H1 (cell line): ENCODE results near the gene GPR65. TPM values are rescaled to one million over a fixed set of nuclear protein-coding genes. Genes with fewer than 3 reads are reported as not detected.
A peak's percentile ranks its signal among the peaks of the same experiment; 100 is the strongest.

Experiments used
- ASH2L ChIP-seq: fragments of 200-600, 300-600 bp; sonication (generic); IDR thresholded peaks from one replicate; pipeline ENCODE4 v1.7.1; 2017; ENCODE audit warnings: low read length
- BACH1 ChIP-seq: IDR thresholded peaks from 2 replicates; pipeline ENCODE4 v1.6.1; 2012; ENCODE audit warnings: low read length, improper control_type of control experiment
- BCL11A ChIP-seq, 2 experiments: IDR thresholded peaks; one replicate each; pipeline ENCODE4 v1.6.1; 2011; ENCODE audit warnings: low read depth in 2 of 2, low read length in 2 of 2, mild to moderate bottlenecking in 2 of 2
- BRCA1 ChIP-seq: IDR thresholded peaks from 2 replicates; pipeline ENCODE4 v1.6.1; 2012; ENCODE audit warnings: low read depth, low read length, improper control_type of control experiment
- CREB1 ChIP-seq: IDR thresholded peaks from 2 replicates; pipeline ENCODE4 v1.6.1; 2012; ENCODE audit warnings: inconsistent platforms
- FOSL1 ChIP-seq: IDR thresholded peaks from 2 replicates; pipeline ENCODE4 v1.6.1; 2011; ENCODE audit warnings: mild to moderate bottlenecking, low read depth, low read length, moderate library complexity; ENCODE audit not compliant: insufficient read depth
- HDAC2 ChIP-seq, 2 experiments: fragments of 300-600 bp in 1 of 2; sonication (generic) in 1 of 2; IDR thresholded peaks; 2 replicates each; pipeline ENCODE4 v1.6.1; 2011 to 2012; ENCODE audit warnings: low read depth in 2 of 2, low read length in 2 of 2, mild to moderate bottlenecking in 2 of 2, moderate library complexity in 2 of 2, borderline replicate concordance in 1 of 2, inconsistent platforms in 1 of 2
- KDM4A ChIP-seq: IDR thresholded peaks from one replicate; pipeline ENCODE4 v1.7.1; 2012; ENCODE audit warnings: low read depth, mild to moderate bottlenecking, moderate library complexity, low read length, inconsistent platforms; ENCODE audit not compliant: severe bottlenecking
- KDM5A ChIP-seq: fragments of 200-600 bp; IDR thresholded peaks from 2 replicates; pipeline ENCODE4 v1.7.1; 2012; ENCODE audit warnings: mild to moderate bottlenecking, low read length, inconsistent platforms, mixed read lengths
- MAFK ChIP-seq: IDR thresholded peaks from 2 replicates; pipeline ENCODE4 v1.6.1; 2012; ENCODE audit warnings: low read depth, mild to moderate bottlenecking, improper control_type of control experiment, low read length
- RAD21 ChIP-seq, 2 experiments: IDR thresholded peaks in 1 of 2; conservative IDR thresholded peaks in 1 of 2; 2 replicates each; pipeline ENCODE4 v1.6.1; 2011; ENCODE audit warnings: low read depth in 2 of 2, low read length in 2 of 2, improper control_type of control experiment in 1 of 2, inconsistent platforms in 1 of 2, mild to moderate bottlenecking in 1 of 2, moderate library complexity in 1 of 2
- RNF2 ChIP-seq: fragments of 200-900, 300-1000 bp; sonication (generic); IDR thresholded peaks from 2 replicates; pipeline ENCODE4 v1.7.1; 2016; ENCODE audit warnings: borderline replicate concordance, low read depth, mild to moderate bottlenecking, antibody characterized with exemption, low read length; ENCODE audit not compliant: poor library complexity, severe bottlenecking; ENCODE audit errors: missing control alignments
- SAP30 ChIP-seq: fragments of 300-600 bp; sonication (generic); IDR thresholded peaks from 2 replicates; pipeline ENCODE4 v1.7.1; 2012; ENCODE audit warnings: low read length, moderate library complexity, mild to moderate bottlenecking, inconsistent platforms; ENCODE audit not compliant: insufficient read depth, insufficient replicate concordance
- SIN3A ChIP-seq, 2 experiments: IDR thresholded peaks in 1 of 2; conservative IDR thresholded peaks in 1 of 2; 2 replicates each; pipeline ENCODE4 v1.6.1; 2011 to 2012; ENCODE audit warnings: low read length in 2 of 2, improper control_type of control experiment in 1 of 2, low read depth in 1 of 2, mild to moderate bottlenecking in 1 of 2
- SIX5 ChIP-seq: IDR thresholded peaks from 2 replicates; pipeline ENCODE4 v1.6.1; 2011; ENCODE audit warnings: mild to moderate bottlenecking, low read depth, low read length
- SP4 ChIP-seq: IDR thresholded peaks from 2 replicates; pipeline ENCODE4 v1.6.1; 2012; ENCODE audit warnings: low read length, inconsistent platforms
- TAF7 ChIP-seq: optimal IDR thresholded peaks from 2 replicates; pipeline ENCODE3; 2011; ENCODE audit warnings: low read depth, mild to moderate bottlenecking, inconsistent platforms, low read length, moderate library complexity, borderline replicate concordance
- polyA plus RNA-seq, 7 experiments: library from polyadenylated mRNA; depleted of rRNA in 3 of 7; stranded (reverse) in 5 of 7; unstranded in 2 of 7; fragments of >200 nt in 5 of 7; fragments of 200-250 nt in 2 of 7; gene quantifications; 1 replicate in 5 of 7; 2 replicates in 1 of 7; 4 replicates in 1 of 7; pipeline versions ENCODE4 v1.2.1 to v1.2.3, GENCODE V29; 2011 to 2013; ENCODE audit warnings: missing spikeins in 2 of 7, mixed read lengths in 2 of 7
- total RNA-seq: library from RNA; stranded (reverse); fragmentation: NEBNext Ultra II Directional; extraction: Animal tissue kit (Norgen Biotek cat#: 25700); gene quantifications from 2 replicates; pipeline ENCODE4 v1.2.1, GENCODE V29; 2021
- TF ChIP-seq, protein P1 (sequence below), 3 experiments: IDR thresholded peaks; 1 replicate in 2 of 3; 2 replicates in 1 of 3; pipeline versions ENCODE4 v1.5.1 to v1.6.1; 2011; ENCODE audit warnings: low read length in 3 of 3, mild to moderate bottlenecking in 3 of 3, inconsistent platforms in 2 of 3, low read depth in 1 of 3, moderate library complexity in 1 of 3; ENCODE audit not compliant: insufficient read depth in 1 of 3; ENCODE audit errors: control extremely low read depth in 1 of 3

Gene GPR65
- total and polyA plus RNA-seq, 2 of the 8 experiments (the other 6 are each of a cell fraction or from before 2014, with no cell fraction given), result not detected

DNA sequence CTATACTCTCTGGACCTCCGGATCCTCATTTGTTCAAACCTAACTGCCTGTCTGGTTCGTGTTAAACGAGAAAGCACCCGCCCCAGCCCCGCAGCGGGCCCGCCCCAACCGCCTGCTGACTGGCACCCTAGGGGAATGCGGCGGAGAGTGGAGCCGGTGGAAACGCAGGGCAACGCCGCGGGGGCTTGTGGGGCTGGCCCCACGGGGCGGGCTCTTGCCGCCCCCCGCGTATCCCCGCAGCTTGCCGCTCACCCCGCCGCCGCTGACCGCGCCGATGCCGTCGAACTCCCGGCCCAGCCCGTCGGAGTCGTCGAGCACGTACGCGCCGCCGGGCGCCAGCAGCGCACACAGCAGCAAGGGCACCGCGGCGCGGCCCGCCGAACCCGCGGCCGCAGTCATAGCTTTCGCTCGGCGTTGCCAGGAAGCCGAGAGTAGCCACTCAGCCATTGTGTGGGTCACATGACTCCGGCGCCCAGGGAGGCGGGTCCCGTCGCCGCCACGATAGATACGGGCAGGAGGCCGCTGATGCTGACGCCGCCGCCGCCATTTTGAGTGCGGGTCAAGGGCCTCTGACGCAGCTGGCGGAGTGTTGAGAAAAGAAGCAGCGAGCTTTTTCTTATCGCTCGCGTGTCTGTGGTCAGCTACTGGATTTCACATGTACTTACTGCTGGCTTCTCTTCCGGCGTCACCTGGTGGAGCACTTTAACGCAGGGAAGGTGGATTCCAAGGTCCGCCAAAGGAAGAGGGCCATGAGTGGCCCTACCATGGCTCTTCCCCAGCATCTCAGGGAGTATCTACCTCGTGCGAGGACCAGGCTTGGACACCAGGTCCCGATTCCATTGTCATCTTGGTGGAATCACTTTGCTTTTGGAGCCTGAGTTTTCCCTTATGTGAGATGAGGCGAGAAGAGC is 12.0 kb upstream of the GPR65 start, which contains the start of gene GALC (continued):
- no peak for TF ChIP-seq MAFK
- no peak for TF ChIP-seq BRCA1
- TF ChIP-seq BCL11A (IDR thresholded peaks at IDR 0.05; ENCODE audit: low read depth in 2 of 2, low read length in 2 of 2), result no peak
- no peak for TF ChIP-seq SAP30
- TF ChIP-seq BACH1, result no peak
- TF ChIP-seq TAF7, result peak; percentile 75
- TF ChIP-seq SIX5, result peak; percentile 24; the same call in 1 of the 2 replicates
- peak; percentile 50; the same call in 1 of the 2 replicates for TF ChIP-seq SP4
- TF ChIP-seq SIN3A (conservative IDR thresholded peaks at IDR 0.05 in 1 of 2, IDR thresholded peaks at IDR 0.05 in 1 of 2; ENCODE audit: low read depth in 1 of 2, low read length in 2 of 2), result peak in 1 of 2 experiments; percentile 75; a peak in 2 of 4 replicates
- peak; percentile 69 for TF ChIP-seq KDM4A
- peak; percentile 94 for TF ChIP-seq ASH2L
- no peak for TF ChIP-seq KDM5A
- no peak for TF ChIP-seq FOSL1
- peak; percentile 78 for TF ChIP-seq CREB1
- TF ChIP-seq, protein P1, sequence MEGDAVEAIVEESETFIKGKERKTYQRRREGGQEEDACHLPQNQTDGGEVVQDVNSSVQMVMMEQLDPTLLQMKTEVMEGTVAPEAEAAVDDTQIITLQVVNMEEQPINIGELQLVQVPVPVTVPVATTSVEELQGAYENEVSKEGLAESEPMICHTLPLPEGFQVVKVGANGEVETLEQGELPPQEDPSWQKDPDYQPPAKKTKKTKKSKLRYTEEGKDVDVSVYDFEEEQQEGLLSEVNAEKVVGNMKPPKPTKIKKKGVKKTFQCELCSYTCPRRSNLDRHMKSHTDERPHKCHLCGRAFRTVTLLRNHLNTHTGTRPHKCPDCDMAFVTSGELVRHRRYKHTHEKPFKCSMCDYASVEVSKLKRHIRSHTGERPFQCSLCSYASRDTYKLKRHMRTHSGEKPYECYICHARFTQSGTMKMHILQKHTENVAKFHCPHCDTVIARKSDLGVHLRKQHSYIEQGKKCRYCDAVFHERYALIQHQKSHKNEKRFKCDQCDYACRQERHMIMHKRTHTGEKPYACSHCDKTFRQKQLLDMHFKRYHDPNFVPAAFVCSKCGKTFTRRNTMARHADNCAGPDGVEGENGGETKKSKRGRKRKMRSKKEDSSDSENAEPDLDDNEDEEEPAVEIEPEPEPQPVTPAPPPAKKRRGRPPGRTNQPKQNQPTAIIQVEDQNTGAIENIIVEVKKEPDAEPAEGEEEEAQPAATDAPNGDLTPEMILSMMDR (IDR thresholded peaks at IDR 0.05; ENCODE audit: control extremely low read depth in 1 of 3, insufficient read depth in 1 of 3, low read depth in 1 of 3, low read length in 3 of 3), result no peak
- no peak for TF ChIP-seq RAD21 (IDR thresholded peaks at IDR 0.05 in 1 of 2, conservative IDR thresholded peaks at IDR 0.05 in 1 of 2; ENCODE audit: low read depth in 2 of 2, low read length in 2 of 2)
- TF ChIP-seq HDAC2 (IDR thresholded peaks at IDR 0.05; ENCODE audit: borderline replicate concordance in 1 of 2, low read depth in 2 of 2, low read length in 2 of 2), result 0 out of 4 replicates have a peak, but pooled peaks of 1 of the 2 experiments have one; percentile 73
- TF ChIP-seq RNF2, result no peak
